HG03064 (cell line): ENCODE results near the gene UTP3.
"Not testable (repeated sequence)": the region's sequence is repeated elsewhere in the genome, so short reads cannot be mapped to it uniquely, and the experiment has no call there.

Experiments used
- ATAC-seq: cut with Tn5 transposase; IDR thresholded peaks from one replicate; pipeline ENCODE4 v1.9.1; 2021; ENCODE audit warnings: low read depth; ENCODE audit not compliant: unreplicated experiment

The UTP3 gene

GRCh38 chr4:70713453-70714078 lies 25.2 kb downstream of the UTP3 start:
- ATAC-seq: peak; percentile 34

- ATAC-seq: peak; percentile 41
These were observed 26.0 kb downstream of the UTP3 start for GRCh38 chr4:70714079-70714887.

DNA sequence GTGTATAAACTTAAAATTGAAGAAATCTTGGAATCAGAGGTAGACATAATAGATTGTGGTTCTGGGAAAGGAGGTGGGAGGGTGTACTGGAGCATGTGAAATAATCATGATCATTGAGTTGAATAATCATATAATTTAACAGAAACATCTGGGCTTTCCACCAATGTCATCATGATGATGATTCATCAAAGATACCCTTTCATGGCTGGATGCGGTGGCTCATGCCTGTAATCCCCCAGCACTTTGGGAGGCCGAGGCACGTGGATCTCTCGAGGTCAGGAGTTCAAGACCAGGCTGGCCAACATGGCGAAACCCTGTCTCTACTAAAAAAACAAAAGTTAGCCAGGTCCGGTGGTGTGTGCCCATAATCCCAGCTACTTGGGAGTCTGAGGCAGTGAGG lies 26.8 kb downstream of the UTP3 start:
- peak; percentile 9 for ATAC-seq

DNA sequence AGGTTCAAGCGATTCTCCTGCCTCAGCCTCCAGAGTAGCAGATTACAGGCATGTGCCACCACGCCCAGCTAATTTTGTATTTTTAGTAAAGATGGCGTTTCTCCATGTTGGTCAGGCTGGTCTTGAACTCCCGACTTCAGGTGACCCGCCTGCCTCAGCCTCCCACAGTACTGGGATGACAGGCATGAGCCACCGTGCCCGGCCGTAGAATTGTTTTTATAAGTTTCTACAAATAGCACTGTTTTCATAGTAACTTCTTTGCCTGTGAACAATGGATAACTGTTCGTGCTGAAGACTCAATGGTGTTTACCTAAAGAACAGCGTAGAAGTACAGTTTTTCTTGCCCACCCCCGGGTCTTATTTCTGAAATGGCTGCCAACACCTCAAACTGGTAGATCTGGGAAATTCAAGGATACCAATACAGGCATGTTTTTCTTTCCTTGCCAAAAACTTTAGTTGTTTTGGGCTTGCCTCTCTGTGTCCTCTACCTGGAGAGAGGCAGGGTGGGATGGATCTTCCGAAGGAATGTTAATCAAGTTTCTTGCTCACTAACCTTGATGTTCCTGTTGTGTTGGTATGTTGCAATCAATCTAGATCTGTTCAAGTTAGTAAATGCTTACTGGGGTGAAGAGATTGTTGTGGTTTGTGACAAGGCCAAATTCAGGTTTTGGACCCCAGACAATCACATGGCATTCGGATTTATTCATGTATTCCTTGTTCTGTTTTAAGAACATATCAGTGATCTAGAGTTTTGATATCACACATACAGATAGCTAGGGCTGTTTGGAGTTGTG lies 30.7 kb downstream of the UTP3 start:
- ATAC-seq: no peak

DNA sequence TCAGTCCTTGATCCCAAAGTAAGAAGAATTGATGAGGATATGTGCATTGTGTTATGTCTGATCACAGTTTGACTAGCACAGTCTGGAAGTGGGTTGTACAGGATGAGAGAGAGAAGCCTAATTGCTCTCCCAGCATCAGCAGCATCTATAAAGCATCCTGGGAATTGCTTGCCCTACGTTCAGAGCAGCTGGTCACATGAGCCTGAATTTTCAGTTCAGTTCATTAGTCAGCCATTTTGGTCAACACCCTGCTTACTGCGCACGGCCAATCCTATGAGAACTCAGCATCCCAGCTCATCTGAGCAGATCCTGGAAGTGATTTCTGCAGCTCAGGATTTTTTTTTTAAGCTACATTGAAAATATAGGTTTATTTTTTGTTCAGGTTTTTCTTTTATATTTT lies 33.4 kb downstream of the UTP3 start, which contains the start of gene RUFY3:
RUFY3 (plus strand) TSS at position 218 of the 400 bp plus-strand sequence. CDS start 610 bp downstream, outside the sequence.
- no peak for ATAC-seq

DNA sequence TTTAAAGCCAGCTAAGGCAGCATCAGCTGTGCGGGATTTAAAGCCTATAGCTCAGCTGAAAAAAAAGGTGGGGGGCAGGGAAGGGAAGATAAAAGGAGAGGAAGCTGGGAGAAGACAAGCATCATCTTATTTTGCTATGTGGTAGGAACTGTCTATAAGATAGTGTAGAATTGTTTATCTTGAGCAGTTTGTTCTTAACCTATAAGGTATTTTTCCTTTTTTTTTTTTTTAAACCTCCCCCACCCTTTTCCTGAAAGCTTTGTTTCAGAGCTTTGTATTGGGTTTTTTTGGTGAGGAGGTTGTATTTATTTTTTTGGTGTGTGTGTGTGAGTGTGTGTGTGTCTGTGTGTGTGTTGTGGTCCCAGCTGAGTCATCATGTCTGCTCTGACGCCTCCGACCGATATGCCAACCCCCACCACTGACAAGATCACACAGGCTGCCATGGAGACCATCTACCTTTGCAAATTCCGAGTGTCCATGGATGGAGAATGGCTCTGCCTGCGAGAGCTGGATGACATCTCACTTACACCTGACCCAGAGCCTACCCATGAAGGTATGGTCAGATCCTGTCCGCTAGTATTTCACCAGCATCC lies 34.0 kb downstream of the UTP3 start:
- no peak for ATAC-seq

- ATAC-seq: no peak
These were observed 36.1 kb downstream of the UTP3 start for GRCh38 chr4:70724463-70724862.

- no peak for ATAC-seq
These were observed 37.3 kb downstream of the UTP3 start for GRCh38 chr4:70725633-70726032.

GRCh38 chr4:70726515-70726914 lies 38.2 kb downstream of the UTP3 start:
- ATAC-seq: not testable (repeated sequence)

DNA sequence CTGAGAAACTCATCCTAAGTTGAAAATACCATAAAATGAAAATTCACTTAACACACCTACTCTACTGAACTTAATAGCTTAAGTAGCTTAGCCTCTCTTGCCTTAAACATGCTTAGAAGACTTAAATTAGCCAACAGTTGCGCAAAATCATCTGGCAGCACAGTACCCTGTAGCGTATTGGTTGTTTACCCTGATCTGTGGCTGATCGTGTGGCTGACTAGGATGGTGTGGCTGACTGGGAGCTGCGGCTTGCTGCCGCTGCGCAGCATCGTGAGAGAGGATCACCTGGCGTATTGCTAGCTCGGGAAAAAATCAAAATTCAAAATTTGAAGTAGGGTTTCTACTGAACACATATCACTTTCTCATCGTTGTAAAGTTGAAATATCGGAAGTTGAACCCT lies 39.8 kb downstream of the UTP3 start:
- no peak for ATAC-seq

DNA sequence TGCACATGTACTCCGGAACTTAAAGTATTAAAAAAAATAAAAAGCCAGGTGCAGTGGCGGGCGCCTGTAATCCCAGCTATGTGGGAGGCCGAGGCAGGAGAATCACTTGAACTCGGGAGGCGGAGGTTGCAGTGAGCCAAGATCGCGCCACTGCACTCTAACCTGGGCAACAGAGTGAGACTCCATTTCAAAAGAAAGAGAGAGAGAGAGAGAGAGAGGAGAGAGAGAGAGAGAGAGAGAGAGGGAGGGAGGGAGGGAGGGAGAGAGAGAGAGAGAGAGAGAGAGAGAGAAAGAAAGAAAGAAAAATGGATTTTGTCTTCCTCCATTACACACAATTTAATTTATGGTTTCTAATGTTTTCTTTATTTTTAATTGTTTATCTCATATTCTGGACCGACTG lies 44.5 kb downstream of the UTP3 start:
- not testable (repeated sequence) for ATAC-seq

- ATAC-seq: peak; percentile 76
These were observed 46.0 kb downstream of the UTP3 start for GRCh38 chr4:70734168-70734954.

DNA sequence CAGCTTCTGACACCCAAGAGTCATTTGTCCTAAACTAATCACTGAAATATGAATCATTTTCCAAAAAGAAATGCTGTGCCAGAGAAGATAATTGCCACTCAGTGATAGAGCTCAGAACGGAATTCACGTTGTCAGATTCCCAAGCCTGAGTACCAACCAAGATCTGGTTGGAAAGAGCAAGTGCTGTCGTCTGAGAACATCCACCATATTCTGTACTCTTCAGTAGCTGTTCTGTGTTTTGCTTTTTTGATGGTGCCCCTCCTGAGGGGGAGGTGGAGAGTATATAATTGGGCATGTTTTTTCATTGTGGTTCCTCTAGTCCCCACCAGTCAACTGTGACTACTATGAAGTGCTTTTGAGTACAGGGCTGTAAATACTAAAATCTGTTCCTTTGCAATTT lies 46.6 kb downstream of the UTP3 start:
- ATAC-seq: peak; percentile 5

DNA sequence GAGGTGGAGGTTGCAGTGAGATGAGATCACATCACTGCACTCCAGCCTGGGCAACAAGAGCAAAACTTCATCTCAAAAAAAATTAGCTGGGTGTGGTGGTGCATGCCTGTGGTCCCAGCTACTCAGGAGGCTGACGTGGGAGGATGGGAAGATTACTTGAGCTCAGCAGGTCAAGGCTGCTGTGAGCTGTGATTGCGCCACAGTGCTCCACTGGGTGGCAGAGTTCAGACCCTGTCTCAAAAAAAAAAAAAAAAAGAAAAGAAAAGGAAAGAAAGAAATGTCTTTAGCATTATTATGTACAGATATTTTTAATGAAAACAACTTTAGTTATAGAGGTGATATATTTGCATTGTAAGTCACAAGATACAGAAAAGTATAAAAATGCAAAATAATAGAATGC lies 47.6 kb downstream of the UTP3 start:
- ATAC-seq: not testable (repeated sequence)

- no peak for ATAC-seq
These were observed 48.7 kb downstream of the UTP3 start for GRCh38 chr4:70737006-70737405.

DNA sequence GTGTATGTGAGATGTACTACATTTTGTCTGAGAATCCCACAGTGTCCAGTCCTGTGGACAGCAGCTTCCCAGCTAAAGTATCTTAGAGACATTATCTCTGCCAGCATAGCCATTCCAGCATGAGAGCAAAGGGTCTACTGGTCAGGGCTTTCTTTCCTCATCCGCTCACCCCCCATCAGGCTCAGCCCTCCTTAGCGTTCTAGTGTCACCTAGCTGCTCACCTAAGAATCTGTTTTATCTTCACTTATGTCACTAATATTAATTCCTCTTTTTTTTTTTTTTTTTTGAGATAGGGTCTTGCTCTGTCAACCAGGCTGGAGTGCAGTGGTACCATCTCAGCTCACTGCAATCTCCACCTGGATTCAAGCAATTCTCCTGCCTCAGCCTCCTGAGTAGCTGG lies 49.1 kb downstream of the UTP3 start:
- ATAC-seq: no peak

- ATAC-seq: no peak
These were observed 51.4 kb downstream of the UTP3 start for GRCh38 chr4:70739496-70740337.
